Measurements from ENCODE around the gene GADD45A. TPM values are rescaled to one million over a fixed set of nuclear protein-coding genes. Genes with fewer than 3 reads are reported as not detected.

GADD45A gene
- total and polyA plus RNA-seq, 9 of the 15 experiments (the other 6 are each of a cell fraction or from before 2014, with no cell fraction given): 21.3 to 156 (median 62.1) TPM

GRCh38 chr1:67686267-67687197 lies 1.5 kb downstream of the GADD45A start (continued):
- TF ChIP-seq, protein P1, sequence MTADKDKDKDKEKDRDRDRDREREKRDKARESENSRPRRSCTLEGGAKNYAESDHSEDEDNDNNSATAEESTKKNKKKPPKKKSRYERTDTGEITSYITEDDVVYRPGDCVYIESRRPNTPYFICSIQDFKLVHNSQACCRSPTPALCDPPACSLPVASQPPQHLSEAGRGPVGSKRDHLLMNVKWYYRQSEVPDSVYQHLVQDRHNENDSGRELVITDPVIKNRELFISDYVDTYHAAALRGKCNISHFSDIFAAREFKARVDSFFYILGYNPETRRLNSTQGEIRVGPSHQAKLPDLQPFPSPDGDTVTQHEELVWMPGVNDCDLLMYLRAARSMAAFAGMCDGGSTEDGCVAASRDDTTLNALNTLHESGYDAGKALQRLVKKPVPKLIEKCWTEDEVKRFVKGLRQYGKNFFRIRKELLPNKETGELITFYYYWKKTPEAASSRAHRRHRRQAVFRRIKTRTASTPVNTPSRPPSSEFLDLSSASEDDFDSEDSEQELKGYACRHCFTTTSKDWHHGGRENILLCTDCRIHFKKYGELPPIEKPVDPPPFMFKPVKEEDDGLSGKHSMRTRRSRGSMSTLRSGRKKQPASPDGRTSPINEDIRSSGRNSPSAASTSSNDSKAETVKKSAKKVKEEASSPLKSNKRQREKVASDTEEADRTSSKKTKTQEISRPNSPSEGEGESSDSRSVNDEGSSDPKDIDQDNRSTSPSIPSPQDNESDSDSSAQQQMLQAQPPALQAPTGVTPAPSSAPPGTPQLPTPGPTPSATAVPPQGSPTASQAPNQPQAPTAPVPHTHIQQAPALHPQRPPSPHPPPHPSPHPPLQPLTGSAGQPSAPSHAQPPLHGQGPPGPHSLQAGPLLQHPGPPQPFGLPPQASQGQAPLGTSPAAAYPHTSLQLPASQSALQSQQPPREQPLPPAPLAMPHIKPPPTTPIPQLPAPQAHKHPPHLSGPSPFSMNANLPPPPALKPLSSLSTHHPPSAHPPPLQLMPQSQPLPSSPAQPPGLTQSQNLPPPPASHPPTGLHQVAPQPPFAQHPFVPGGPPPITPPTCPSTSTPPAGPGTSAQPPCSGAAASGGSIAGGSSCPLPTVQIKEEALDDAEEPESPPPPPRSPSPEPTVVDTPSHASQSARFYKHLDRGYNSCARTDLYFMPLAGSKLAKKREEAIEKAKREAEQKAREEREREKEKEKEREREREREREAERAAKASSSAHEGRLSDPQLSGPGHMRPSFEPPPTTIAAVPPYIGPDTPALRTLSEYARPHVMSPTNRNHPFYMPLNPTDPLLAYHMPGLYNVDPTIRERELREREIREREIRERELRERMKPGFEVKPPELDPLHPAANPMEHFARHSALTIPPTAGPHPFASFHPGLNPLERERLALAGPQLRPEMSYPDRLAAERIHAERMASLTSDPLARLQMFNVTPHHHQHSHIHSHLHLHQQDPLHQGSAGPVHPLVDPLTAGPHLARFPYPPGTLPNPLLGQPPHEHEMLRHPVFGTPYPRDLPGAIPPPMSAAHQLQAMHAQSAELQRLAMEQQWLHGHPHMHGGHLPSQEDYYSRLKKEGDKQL (CRISPR knock-in tag; IDR thresholded peaks at IDR 0.05; ENCODE audit: borderline replicate concordance): peak; percentile 52; the same call in 1 of the 2 replicates
- TF ChIP-seq SAFB (IDR thresholded peaks at IDR 0.05; ENCODE audit: borderline replicate concordance, low read depth, low read length) (no peak), SNIP1 (IDR thresholded peaks at IDR 0.05; ENCODE audit: low read depth) (no peak), ZNF174 (CRISPR knock-in tag; IDR thresholded peaks at IDR 0.05) (no peak), NR2C2 (CRISPR knock-in tag; IDR thresholded peaks at IDR 0.05) (peak; percentile 78; the same call in 1 of the 2 replicates), NR2C2 (tag; IDR thresholded peaks at IDR 0.05) (peak; percentile 57), RBM39 (optimal IDR thresholded peaks at IDR 0.05; ENCODE audit: low read depth, low read length) (no peak), MCM2 (IDR thresholded peaks at IDR 0.05; ENCODE audit: low read depth) (no peak), FOXO4 (CRISPR knock-in tag; IDR thresholded peaks at IDR 0.05) (no peak), ARID2 (IDR thresholded peaks at IDR 0.05) (no peak), CC2D1A (IDR thresholded peaks at IDR 0.05) (0 out of 2 replicates have a peak, but pooled peaks have one; percentile 42), RUNX1 (IDR thresholded peaks at IDR 0.05; ENCODE audit: low read depth) (no peak), PTTG1 (tag; IDR thresholded peaks at IDR 0.05; ENCODE audit: low read depth) (no peak), KLF1 (tag; IDR thresholded peaks at IDR 0.05) (0 out of 2 replicates have a peak, but pooled peaks have one; percentile 69), ZNF561 (CRISPR knock-in tag; conservative IDR thresholded peaks at IDR 0.05) (no peak), CXXC5 (CRISPR knock-in tag; IDR thresholded peaks at IDR 0.05) (peak; percentile 52; the same call in 1 of the 2 replicates), PTRF (tag; IDR thresholded peaks at IDR 0.05) (no peak)
- TF ChIP-seq, protein P2, sequence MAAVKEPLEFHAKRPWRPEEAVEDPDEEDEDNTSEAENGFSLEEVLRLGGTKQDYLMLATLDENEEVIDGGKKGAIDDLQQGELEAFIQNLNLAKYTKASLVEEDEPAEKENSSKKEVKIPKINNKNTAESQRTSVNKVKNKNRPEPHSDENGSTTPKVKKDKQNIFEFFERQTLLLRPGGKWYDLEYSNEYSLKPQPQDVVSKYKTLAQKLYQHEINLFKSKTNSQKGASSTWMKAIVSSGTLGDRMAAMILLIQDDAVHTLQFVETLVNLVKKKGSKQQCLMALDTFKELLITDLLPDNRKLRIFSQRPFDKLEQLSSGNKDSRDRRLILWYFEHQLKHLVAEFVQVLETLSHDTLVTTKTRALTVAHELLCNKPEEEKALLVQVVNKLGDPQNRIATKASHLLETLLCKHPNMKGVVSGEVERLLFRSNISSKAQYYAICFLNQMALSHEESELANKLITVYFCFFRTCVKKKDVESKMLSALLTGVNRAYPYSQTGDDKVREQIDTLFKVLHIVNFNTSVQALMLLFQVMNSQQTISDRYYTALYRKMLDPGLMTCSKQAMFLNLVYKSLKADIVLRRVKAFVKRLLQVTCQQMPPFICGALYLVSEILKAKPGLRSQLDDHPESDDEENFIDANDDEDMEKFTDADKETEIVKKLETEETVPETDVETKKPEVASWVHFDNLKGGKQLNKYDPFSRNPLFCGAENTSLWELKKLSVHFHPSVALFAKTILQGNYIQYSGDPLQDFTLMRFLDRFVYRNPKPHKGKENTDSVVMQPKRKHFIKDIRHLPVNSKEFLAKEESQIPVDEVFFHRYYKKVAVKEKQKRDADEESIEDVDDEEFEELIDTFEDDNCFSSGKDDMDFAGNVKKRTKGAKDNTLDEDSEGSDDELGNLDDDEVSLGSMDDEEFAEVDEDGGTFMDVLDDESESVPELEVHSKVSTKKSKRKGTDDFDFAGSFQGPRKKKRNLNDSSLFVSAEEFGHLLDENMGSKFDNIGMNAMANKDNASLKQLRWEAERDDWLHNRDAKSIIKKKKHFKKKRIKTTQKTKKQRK (IDR thresholded peaks at IDR 0.05; ENCODE audit: borderline replicate concordance, low read depth, low read length): no peak
